ENCODE measurements around the gene PIP4K2B. TPM values are rescaled to one million over a fixed set of nuclear protein-coding genes. Genes with fewer than 3 reads are reported as not detected.
"Not testable (repeated sequence)": the region's sequence is repeated elsewhere in the genome, so short reads cannot be mapped to it uniquely, and the experiment has no call there.

Gene PIP4K2B
- polyA plus RNA-seq, 1 experiment = 36.8 TPM

DNA sequence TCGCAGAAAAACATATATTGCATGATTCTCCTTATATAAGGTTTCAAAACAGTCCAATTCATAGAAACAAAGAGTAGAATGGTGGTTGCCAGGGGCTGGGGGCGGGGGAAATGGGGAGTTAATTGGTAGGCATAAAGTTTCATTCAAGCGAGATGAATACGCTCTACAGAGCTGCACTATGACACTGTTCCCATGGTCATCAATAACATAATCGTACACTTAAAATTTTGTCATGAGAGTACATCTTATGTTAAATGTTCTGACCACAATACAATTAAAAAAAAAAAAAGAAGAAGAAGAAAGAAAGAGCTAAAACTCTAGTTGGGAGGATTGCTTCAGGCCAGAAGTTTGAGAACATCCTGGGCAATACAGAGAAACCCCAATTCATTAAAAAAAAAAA, 5.1 kb downstream of the PIP4K2B start:
- TF ChIP-seq, protein P1, sequence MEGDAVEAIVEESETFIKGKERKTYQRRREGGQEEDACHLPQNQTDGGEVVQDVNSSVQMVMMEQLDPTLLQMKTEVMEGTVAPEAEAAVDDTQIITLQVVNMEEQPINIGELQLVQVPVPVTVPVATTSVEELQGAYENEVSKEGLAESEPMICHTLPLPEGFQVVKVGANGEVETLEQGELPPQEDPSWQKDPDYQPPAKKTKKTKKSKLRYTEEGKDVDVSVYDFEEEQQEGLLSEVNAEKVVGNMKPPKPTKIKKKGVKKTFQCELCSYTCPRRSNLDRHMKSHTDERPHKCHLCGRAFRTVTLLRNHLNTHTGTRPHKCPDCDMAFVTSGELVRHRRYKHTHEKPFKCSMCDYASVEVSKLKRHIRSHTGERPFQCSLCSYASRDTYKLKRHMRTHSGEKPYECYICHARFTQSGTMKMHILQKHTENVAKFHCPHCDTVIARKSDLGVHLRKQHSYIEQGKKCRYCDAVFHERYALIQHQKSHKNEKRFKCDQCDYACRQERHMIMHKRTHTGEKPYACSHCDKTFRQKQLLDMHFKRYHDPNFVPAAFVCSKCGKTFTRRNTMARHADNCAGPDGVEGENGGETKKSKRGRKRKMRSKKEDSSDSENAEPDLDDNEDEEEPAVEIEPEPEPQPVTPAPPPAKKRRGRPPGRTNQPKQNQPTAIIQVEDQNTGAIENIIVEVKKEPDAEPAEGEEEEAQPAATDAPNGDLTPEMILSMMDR (IDR thresholded peaks at IDR 0.05; ENCODE audit: low read depth, low read length) = no peak
- Histone ChIP-seq H3K27ac (ENCODE audit: low read depth, low read length) (no peak overlapping the region), H3K27me3 (ENCODE audit: control insufficient read depth, insufficient read depth, low read length) (no peaks in the 10 kb centered on the region), H3K4me3 (ENCODE audit: low read depth, low read length) (no peak overlapping the region), H3K9me3 (ENCODE audit: control insufficient read depth, insufficient read depth, low read length) (no peaks in the 10 kb centered on the region)
- ChIA-PET POLR2A (no interaction called here), CTCF (interaction anchor here (0.7 kb wide), 1 partner anchor 59 kb away, joined by 6 read pairs; no protein-coding TSS in a partner anchor)
- no peak for DNase-seq (ENCODE audit: low read depth, low spot score)

DNA sequence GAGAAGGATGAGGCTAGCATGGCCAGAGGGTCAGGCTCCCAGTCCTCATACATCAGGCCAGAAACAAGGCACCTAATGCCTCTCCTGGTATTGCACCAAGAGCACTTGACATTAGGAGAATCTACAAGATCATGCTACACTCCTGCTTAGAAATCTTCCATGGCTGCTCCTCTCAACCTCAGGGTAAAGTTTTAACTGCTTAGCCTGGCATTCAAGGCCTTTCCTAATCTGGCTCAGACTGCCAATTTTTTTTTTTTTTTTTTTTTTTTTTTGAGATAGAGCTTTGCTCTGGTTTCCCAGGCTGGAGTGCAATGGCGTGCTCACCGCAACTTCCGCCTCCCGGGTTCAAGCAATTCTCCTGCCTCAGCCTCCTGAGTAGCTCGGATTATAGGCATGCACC, 8.2 kb downstream of the PIP4K2B start:
- H3K9me3 ChIP-seq (ENCODE audit: control insufficient read depth, insufficient read depth, low read length) = no peaks in the 10 kb centered on the region
- no peak overlapping the region for H3K27ac ChIP-seq (ENCODE audit: low read depth, low read length)
- H3K27me3 ChIP-seq (ENCODE audit: control insufficient read depth, insufficient read depth, low read length) = no peaks in the 10 kb centered on the region
- POLR2A ChIA-PET = interaction anchor here (0.8 kb wide), 1 partner anchor 22 kb away, joined by 5 read pairs; no protein-coding TSS in a partner anchor
- DNase-seq (ENCODE audit: low read depth, low spot score) = no peak
- CTCF ChIA-PET = no interaction called here
- TF ChIP-seq, protein P1 (IDR thresholded peaks at IDR 0.05; ENCODE audit: low read depth, low read length) = no peak
- H3K4me3 ChIP-seq (ENCODE audit: low read depth, low read length) = no peak overlapping the region

DNA sequence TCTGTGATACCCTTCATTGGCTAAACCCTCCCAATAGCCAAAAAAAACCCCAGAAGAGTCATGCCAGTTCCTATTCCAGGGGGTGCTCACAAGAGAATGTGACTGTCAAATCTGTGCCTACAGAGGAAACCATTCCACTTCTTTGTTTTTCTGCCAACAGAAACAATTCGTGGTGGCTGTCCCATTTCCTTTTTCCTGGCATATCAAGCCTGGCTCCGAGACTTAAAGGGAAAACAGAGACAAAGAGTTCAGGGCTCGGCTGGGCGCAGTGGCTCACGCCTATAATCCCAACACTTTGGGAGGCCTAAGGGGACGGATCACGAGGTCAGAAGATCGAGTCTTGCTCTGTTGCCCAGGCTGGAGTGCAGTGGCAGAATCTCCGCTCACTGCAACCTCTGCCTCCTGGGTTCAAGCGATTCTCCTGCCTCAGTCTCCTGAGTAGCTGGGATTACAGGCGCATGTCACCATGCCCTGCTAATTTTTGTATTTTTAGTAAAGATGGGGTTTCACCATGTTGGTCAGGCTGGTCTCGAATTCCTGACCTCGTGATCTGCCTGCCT, 9.1 kb downstream of the PIP4K2B start:
- H3K9me3 ChIP-seq (ENCODE audit: control insufficient read depth, insufficient read depth, low read length); H3K4me3 ChIP-seq (ENCODE audit: low read depth, low read length); H3K27me3 ChIP-seq (ENCODE audit: control insufficient read depth, insufficient read depth, low read length); DNase-seq (ENCODE audit: low read depth, low spot score); CTCF ChIA-PET; H3K27ac ChIP-seq (ENCODE audit: low read depth, low read length): not testable (repeated sequence)
- POLR2A ChIA-PET = interaction anchor here (0.7 kb wide), 1 partner anchor 9 kb away, joined by 3 read pairs; no protein-coding TSS in a partner anchor

DNA sequence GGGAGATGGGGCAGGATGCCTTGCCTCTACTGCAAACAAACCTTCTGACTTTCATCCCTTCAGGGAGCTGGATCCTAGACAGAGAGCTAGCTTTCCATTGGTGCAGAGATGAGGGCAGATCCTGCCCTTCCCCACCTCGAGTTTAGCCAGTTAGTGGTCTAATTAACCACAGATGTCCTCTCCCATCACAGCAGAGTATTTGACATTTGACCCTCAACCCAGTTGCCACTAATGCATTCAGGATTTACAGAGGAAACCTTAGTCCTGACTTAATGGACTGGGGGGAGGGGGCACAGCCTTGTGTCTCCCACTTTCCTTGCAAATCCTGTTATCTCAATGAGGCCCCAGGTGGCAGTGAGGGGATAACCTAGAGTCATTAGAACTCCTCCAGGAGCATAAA, 10.2 kb downstream of the PIP4K2B start:
- no peak for DNase-seq (ENCODE audit: low read depth, low spot score)
- ChIA-PET POLR2A (no interaction called here), CTCF (interaction anchor here (0.6 kb wide), 1 partner anchor 787 kb away, joined by 8 read pairs; no protein-coding TSS in a partner anchor)
- Histone ChIP-seq H3K27ac (ENCODE audit: low read depth, low read length) (no peak overlapping the region), H3K9me3 (ENCODE audit: control insufficient read depth, insufficient read depth, low read length) (no peaks in the 10 kb centered on the region), H3K27me3 (ENCODE audit: control insufficient read depth, insufficient read depth, low read length) (no peaks in the 10 kb centered on the region), H3K4me3 (ENCODE audit: low read depth, low read length) (no peak overlapping the region)
- TF ChIP-seq, protein P1 (IDR thresholded peaks at IDR 0.05; ENCODE audit: low read depth, low read length) = no peak

DNA sequence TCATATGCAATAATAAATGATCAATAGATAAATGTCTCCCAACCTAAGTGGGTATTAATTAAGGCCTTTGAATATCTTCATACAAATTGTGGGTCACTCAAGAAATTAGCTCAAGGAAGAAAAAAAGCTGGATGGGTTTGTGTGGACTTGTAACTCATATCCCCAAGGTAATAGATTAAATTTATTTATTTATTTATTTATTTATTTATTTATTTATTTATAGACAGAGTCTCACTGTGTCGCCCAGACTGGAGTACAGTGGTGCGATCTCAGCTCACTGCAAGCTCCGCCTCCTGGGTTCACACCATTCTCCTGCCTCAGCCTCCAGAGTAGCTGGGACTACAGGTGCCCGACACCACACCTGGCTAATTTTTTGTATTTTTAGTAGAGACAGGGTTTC, 11.4 kb downstream of the PIP4K2B start:
- H3K27ac ChIP-seq (ENCODE audit: low read depth, low read length); DNase-seq (ENCODE audit: low read depth, low spot score); H3K9me3 ChIP-seq (ENCODE audit: control insufficient read depth, insufficient read depth, low read length); H3K4me3 ChIP-seq (ENCODE audit: low read depth, low read length); POLR2A ChIA-PET; H3K27me3 ChIP-seq (ENCODE audit: control insufficient read depth, insufficient read depth, low read length): not testable (repeated sequence)
- CTCF ChIA-PET = interaction anchor here (1.0 kb wide), 1 partner anchor 59 kb away, joined by 3 read pairs; no protein-coding TSS in a partner anchor

DNA sequence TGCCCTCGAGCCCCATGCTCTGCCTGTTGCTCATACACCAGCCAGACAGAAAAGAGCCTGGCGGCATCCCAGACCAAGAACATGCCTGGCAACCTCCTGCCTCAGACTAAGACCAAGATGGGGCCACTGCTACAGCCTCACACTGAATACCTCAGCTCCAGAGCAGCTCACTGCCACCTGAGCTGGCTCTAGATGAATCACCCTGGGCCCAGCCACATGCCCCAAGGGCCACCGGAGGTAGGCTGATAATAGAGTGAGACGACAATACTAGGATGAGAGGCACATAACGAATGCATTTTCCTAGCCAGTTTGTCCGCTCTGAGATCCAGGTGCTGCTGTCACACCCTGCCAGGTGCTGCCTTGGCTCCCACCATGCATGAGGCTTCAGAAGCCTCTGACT, 13.0 kb downstream of the PIP4K2B start:
- CTCF ChIA-PET = no interaction called here
- Histone ChIP-seq H3K9me3 (ENCODE audit: control insufficient read depth, insufficient read depth, low read length) (no peaks in the 10 kb centered on the region), H3K4me3 (ENCODE audit: low read depth, low read length) (no peak overlapping the region), H3K27me3 (ENCODE audit: control insufficient read depth, insufficient read depth, low read length) (no peaks in the 10 kb centered on the region), H3K27ac (ENCODE audit: low read depth, low read length) (no peak overlapping the region)
- TF ChIP-seq, protein P1 (IDR thresholded peaks at IDR 0.05; ENCODE audit: low read depth, low read length) = no peak
- POLR2A ChIA-PET = interaction anchor here (1.2 kb wide), 1 partner anchor 11 kb away, joined by 3 read pairs; no protein-coding TSS in a partner anchor
- DNase-seq (ENCODE audit: low read depth, low spot score) = no peak
